T-helper 2 cell treated with Interferon-gamma antibody and Interleukin-4, amounts not matched to agents 100 ng/mL and 5 ng/mL, for 36 hours (primary cell): ENCODE measurements around the gene S100A11. TPM values are rescaled to one million over a fixed set of nuclear protein-coding genes. Genes with fewer than 3 reads are reported as not detected.

Experiments
- intact Hi-C: fragments of 100-400 bp; cut with micrococcal nuclease; formaldehyde crosslinking; loops from one replicate; pipeline ENCODE4 v1.15.1; 2023
- total RNA-seq: library from RNA; stranded (reverse); gene quantifications from 2 replicates; pipeline ENCODE4 v1.2.3, GENCODE V29; 2022

The S100A11 gene
- total RNA-seq, 1 donor from 2014 or later: 488 TPM

DNA sequence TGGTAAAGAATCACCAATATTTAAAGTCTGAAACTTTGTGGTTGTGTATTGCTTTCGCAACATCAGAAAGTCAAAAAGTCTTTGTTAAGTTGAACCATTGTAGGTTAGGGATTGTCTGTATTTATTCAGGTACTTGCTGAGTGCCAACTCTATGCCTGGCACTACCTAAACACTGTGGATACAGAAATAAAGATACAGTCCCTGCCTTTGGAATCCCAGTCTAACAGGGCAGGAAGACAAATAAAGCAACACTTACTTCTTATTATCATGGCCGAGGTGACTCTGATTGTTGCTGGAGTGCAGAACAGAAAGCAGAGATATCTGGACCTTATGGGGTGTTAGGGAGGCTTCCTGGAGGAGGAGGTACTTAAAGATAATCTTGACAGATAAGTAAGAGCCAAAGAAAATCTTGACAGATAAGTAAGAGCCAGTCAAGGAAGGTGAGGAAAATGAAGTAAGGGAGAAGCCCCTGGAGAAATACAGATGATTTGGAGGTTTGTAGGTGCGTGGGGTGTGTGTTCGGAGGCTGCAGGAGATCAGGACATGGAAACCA, 31.4 kb downstream of the S100A11 start:
- intact Hi-C loops: no loop called here

DNA sequence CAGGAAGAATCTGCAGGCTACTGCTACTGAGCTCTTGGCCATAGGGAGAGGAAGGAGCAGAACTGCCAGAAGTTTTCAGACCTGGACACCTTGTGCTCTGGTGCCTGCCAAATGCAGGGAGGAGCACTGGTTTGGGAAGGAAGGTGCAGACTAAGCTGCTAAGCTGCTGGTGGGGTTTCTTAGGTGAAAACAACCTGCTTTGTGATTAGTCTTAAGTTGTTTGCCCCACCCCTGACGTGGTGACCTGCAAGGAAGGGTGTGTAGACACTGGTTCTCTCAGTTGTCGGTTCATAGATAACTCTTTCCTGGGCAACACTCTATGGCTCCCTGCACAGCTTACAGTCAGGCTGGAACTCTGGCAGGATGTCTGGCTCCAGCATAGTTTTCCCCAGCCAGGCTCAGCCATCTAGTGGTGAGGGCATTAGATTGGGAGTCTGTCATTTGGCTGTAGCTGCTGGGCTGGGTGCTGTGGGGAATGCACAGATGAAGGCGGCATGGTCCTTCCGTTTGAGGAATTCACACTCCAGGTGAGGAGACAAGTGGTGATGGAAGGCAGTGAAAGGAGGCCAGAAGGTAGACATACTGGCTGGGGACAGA, 32.9 kb downstream of the S100A11 start:
- intact Hi-C loops: no loop called here

DNA sequence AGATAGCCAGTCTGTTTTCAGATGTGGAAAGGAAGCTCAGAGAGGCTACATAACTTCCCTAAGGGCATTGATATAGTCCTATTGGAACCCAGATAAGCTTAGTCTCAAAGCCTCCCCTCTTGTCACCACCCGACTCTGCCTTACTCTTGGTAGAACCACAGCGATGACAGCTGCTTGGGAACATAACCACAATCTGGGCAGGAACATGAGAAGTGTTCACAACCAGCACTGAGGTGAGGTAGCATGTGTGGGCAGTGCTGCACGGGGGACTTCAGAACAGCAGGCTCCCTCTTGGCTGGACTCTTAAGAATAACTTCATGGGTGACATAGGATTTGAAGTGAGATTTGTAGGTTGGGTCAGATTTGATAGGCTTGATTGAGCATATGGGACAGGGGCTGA, 33.8 kb downstream of the S100A11 start:
- intact Hi-C loops: no loop called here

DNA sequence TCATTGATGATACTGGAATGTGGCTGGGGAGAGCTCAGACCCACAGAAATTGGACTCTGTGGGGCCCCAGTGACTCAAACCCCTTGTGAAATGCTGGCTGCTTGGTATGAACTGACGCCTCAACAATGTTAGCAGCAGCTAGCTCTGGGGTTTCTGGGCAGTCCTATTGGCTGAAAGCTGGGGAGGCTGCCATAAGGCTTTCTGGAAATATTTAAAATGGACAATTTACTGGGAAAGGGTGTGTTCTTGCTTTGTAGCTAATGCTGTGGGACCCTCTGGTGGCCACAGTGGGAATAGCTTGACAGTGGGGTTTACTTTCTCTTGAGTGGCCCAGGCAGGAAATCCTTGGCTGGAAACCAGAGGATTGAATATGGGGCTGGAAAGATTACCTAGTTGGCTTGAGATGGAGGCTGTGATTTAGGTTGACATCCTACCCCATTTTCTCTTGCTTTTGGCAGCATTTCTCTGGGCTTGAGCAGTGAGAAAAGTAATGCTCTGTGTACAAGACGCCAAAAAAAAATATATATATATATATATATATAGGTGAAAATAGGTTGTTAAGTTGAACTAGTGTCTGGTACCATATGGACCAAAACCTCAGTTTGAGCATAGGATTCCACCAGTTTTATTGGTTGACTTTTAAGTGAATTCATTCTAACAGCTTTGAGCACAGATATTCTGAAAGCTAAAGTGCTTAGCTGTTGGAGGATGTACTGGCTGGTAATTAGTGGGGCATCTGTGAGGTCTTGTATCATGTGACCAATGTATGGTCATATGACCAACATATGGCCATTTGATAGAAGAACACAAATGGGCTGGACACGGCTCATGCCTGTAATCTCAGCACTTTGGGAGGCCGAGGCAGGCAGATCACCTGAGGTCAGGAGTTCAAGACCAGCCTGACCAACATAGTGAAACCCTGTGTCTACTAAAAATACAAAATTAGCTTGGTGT, 34.9 kb downstream of the S100A11 start:
- intact Hi-C loops: loop anchor here (1.0 kb wide), 1 partner anchor 68 kb away; no protein-coding TSS in a partner anchor

DNA sequence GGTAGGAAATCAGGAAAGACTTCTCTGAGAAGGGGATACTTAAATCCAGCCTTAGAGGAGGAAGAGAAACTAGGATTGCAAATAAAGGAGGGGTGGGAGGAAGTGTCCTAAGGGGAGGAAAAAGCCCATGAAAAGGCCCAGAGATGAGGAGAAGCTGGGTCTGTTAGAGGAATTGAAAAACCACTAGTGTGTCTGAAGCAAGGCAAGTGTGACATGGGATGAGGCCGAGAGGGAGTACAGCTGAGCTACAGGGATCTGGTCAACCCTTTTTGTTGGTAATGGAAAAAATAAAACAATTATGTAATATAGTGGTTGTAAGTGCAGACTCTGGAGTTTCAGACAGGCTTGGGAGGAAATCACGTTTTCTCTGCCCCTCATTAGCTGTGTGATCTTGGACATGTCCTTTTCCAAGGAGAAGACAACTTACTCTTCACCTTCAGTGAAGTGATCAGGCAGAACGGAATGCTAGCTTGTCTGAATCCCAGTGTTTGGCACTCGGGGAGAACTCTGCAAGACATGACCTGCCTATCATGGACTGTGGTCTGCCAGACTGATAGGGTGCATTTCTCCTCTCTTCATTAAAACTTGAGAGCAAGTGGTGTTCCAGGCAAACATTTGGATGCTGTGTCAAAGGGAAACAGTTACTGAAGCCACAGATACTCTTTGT, 35.7 kb downstream of the S100A11 start:
- intact Hi-C loops: loop anchor here (1.0 kb wide), 1 partner anchor 67 kb away; no protein-coding TSS in a partner anchor

DNA sequence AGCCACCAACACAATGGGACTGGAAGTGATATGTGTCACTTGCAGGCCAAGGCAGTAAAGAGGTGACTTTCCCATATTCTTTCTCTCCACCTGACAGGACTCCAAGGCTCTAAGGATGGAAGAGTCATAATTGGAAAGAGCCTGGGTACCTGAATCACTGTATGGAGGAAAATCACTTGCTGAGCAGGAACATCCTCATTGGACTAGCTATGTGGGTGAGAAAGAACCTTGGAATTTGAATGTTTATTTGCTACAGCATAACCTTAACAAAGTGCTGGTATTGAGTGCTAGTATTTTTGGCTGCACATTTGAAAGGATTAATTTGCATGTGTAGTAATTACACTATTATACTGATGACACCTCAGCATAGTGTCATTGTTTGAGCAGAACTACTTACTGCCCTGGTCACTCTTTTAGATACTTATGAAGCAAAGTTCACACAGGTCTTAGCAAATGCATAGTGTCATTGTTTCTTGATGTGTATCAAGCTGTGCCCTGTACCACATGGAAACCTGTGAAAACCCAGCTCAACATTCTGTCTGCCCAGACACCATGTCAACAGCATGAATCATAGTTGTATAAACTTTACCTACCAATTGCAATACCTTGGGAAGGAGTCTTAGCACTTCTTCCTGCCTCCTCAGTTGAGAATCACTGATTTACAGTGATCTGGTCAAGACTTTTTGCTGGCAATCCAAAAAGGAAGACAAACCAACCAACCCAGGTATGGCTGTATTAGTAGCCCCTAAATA, 38.0 kb downstream of the S100A11 start:
- intact Hi-C loops: no loop called here

DNA sequence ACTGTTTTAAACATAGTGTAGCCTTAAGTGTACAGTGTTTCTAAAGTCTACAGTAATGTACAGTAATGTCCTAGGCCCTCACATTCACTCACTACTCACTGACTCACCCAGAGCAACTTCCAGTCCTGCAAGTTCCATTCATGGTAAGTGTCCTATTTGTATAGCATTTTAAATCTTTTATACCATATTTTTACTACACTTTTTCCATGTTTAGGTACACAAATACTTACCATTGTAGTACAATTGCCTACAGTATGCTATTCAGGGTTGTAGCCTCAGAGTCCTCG, 39.6 kb downstream of the S100A11 start:
- intact Hi-C loops: loop anchor here (1.0 kb wide), 1 partner anchor 108 kb away; no protein-coding TSS in a partner anchor

DNA sequence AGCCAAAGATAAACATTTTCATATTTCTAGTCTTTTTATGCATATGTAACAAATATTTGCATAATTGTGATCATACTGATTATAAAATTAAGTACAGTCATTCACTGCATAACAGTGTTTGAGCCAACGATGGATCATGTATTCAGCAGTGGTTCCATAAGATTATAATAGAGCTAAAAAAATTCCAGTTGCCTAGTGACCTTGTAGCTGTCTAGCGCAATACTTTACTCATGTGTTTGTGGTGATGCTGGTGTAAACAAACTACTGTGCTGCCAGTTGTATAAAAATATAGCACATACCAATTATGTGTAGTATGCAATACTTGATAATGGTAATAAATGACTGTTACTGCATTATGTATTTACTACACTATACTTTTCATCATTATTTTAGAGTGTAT, 41.0 kb downstream of the S100A11 start:
- intact Hi-C loops: loop anchor here (1.0 kb wide), 2 partner anchors 27 to 61 kb away; no protein-coding TSS in a partner anchor

DNA sequence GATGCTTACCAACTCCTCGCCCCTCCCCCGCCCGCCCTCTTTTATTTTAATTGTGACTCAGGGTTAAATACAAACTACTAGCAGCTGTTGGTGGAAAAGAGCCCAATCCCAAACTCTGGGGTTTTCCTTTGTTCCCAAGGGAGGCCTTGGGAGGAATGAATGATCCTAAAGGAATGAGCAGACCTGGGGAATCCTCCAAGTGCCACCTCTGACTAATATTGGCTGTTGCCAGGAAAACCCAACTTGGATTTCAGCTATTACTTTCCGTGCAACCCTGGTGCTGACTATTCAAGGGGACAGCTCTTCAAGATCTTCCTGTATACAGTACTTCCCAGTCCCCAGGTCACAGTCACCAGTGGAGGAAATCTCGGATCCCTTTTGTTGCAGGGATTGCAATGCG, 41.8 kb downstream of the S100A11 start:
- intact Hi-C loops: loop anchor here (5.0 kb wide), 3 partner anchors 88 to 203 kb away; partner anchors contain the start of genes C2CD4D, TDRKH and THEM4

DNA sequence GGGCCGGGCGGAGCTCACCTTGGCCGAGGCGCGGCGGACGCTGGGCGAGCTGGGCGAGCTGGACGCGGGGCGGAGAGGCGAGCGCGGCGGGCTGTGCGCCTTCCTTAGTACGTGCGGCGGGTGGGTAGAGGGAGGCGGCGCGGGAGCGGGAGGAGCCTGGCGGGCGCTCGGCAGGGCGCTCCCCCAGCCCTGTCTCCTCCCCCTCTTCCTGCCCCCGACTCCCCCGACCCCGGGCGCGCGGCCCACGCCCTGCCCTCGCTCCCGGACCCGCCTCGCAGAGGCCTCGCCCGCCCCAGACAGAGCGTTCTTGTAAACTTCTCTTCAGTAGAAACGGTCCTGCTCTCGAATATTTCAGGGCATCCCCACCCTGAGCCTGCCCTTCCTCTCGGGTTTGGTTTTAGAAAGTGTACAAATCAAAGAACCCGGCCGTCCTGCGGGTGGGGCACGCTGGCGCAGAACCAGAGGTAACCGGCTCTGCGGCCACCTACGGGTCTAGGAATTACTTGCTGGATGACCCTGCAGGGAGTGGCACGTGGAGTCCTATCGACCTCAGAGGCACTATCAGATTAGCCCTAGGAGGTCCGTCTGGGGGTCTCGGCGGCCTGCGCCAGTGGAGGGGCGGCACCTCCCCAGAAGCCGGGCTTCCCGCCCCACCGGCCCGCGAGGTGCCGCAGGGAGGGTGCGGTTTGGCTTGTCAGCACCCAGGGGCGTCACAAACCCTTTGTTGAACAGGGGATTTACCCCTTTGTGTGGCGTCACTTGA, 42.9 kb downstream of the S100A11 start, which contains the start of gene S100A10:
S100A10 (minus strand) TSS at position 126 of the 763 bp plus-strand sequence. CDS start 7,629 bp downstream, outside the sequence.
- intact Hi-C loops: loop anchor here (1.0 to 5.0 kb wide), 5 partner anchors 10 to 202 kb away; partner anchors contain the start of genes C2CD4D, TDRKH and THEM4

DNA sequence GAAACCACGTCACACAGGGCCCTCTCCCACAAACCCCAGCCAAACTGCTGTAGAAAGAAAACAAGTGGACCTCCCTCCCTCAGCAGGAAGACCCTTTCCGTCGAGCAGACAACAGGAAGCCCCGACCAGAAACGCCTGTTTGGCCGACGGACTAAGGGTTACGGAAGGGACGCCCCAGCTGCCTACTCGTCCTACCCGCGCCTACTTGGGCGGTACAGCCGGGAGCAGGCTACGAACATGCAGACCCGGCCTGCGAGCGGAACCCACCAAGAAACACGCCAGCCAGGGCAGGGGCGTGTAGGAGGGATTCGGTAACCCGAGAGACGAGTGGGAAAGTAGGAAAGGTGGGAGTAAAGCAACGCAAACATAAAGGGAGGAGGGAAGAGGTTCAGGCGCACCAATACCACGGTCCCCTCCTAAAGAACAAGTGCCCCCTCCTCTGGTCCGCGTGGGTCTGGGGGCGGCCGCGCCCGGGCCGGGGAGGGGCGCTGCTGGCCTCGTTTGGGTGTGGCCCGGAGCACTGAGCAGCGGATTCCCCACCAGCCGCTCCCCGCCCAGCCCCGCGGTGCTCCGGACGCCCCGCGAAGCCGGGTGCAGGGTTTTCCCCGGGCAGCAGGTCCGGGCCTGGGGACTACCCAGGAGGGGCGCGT, 43.6 kb downstream of the S100A11 start:
- intact Hi-C loops: loop anchor here (1.0 to 5.0 kb wide), 5 partner anchors 9 to 201 kb away; partner anchors contain the start of genes C2CD4D, TDRKH and THEM4

DNA sequence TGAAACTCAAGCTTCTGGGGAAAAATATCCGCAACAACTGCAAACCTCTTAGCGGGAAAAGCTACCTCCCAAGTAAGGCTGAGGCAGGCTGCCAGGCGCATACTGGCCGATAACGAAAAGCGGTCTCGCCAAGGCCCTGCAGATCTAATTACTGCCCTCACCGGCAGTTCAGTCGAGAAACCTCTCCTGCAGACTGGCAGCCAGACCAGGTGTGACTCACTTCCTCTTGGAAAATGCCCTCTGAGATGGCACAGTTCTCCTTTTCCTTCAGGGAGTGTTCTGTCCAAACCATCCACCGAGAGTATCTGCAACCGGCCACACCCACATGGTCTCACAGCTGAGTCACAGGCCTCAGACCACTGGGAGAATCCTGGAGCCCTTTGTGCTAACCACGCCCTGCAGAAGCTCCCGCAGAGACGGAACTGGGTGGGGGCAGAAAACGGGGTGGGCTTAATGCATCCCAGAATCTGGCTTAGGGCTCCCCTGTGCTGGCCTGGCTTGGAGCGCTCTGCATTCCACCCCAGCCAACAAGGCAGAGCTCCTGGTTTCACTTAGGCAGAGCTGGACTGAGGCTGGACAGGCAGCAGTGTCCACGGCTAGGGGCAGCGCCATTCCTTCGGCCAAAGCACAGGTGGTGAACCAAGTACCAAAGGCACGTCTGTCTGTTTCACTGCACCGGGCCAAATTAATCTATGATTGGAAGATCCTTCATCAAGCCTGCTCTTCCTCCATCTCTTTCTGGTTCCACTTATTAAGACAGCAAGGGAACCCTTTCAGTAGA, 44.3 kb downstream of the S100A11 start:
- intact Hi-C loops: loop anchor here (1.0 to 5.0 kb wide), 5 partner anchors 8 to 200 kb away; partner anchors contain the start of genes C2CD4D, TDRKH and THEM4

DNA sequence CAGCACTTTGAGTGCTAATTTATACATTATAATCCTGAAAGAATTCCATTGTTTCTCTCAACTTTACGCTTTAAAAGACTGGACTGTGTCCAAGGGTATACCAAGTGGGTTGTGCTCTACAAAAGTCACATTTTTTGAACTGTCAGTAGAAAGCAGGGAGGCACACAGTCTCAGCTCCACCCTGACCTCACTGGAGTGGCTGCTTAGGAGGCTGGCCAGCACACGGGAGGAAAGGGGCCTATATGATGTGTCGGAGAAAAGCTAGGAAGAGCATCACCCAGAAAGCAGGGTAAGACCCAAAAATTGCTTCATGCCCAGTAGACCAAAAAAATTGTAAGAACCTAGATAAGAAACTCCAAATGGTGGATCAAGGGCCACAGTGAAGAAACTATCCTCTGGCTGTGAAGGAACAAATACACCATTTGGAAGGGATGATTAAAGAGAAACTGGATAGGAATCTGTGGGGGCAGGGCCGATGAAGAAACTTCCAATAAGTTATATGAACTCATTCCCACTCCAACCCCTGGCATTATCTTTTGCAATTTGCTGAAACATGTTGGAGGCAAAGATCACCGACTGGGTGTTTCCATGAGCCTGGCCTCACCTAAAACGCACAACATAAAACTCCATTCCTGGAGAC, 45.0 kb downstream of the S100A11 start:
- intact Hi-C loops: loop anchor here (2.0 to 5.0 kb wide), 4 partner anchors 47 to 199 kb away; partner anchors contain the start of genes C2CD4D, TDRKH and THEM4

DNA sequence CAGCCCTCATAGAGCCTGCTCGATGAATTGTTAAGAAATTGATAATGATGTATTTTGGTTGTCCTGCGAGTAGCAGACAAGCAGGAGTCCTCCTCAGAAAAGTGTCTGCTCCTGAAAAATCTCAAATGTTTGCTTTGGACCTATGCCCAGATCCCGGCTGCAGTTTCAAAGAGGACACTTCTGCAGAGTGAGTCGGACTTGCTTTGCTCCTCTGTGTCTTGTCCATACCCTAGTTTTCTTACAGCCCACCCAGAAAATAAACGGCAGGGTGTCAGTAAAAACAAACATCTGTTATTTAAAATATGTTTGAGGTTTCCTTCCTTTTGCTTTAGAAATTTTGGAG, 46.0 kb downstream of the S100A11 start:
- intact Hi-C loops: loop anchor here (5.0 kb wide), 3 partner anchors 84 to 199 kb away; partner anchors contain the start of genes C2CD4D, TDRKH and THEM4

DNA sequence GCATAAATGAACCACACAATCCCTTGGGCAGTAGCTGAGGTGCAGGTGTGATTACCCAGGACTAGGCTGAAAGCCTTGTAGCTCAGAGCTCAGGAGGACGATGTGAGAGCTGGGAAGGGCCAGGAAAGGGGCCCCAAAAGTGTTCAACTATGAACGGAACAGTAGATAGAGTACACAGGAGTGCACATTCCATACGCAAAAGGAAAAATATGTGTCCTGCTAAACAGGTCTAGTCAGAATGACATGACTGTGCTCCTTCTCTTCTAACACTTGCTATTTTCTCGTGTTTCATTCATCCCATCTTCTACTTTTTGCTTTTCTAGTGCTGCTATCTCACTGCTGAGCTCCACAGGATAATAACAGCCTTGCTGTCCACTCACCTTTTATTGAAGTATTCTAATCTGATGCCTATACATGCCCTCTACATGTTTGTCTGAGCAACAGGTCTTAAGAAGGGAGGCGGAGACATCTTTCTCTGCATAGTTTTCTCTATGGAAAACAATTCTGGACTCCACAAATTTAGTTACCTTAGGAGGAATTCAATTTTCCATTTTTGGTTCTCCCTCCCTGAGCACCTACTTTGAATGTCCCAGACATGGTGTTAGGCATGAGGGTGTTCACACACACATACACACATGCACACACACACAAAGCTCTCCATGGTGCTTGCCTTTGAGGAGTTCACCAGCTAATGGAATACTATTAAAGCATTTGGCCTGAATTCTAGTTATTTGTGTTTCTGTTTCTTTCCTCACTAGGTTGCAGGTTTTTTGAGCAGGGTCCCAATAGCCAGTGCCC, 46.5 kb downstream of the S100A11 start:
- intact Hi-C loops: loop anchor here (5.0 kb wide), 3 partner anchors 83 to 198 kb away; partner anchors contain the start of genes C2CD4D, TDRKH and THEM4

DNA sequence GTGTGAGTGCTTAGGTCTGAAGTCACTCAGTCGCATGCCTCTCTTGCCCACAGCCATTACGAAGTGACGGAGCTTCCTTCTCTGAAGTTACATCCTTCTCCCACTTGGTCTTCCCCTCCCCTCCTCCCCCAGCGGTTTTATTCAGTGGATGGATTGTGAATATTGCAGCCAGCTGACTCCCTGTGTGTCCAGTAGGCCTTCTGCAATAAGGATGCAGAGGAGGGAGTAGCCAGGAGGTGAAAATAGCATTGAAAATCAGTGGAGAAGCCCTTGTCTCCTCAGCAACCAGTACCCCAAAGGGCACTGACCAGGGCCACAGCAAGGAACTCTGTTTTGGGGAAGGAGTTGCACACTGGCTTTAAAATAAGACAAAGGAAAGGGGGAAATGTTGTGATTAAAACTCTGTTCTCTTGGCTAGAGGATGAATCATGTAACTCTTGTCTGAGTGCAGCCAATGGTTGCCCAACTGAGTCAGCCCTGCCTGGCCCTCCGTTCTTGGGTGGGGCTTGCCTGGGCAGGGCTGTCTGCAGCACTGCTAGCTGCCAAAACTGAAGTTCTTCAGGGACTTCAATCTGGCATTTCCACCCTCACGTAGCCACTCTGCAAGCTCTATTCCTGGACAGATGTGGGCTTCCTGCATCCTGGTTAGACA, 47.5 kb downstream of the S100A11 start:
- intact Hi-C loops: no loop called here
